ENCODE data around the gene RIPK1.
A peak's percentile ranks its signal among the peaks of the same experiment; 100 is the strongest.

RIPK1 gene

GRCh38 chr6:3162067-3162497, 93.8 kb downstream of the RIPK1 start:
- TF ChIP-seq REST (IDR thresholded peaks at IDR 0.05; ENCODE audit: insufficient replicate concordance, low read depth) (no peak), POLR2AphosphoS5 (IDR thresholded peaks at IDR 0.05; ENCODE audit: low read depth) (no peak), SPI1 (IDR thresholded peaks at IDR 0.05; ENCODE audit: borderline replicate concordance, low read depth) (no peak), CTCF (IDR thresholded peaks at IDR 0.05; ENCODE audit: insufficient read depth, low read length) (no peak)
- Histone ChIP-seq H3K27me3 (ENCODE audit: insufficient read depth, poor library complexity, severe bottlenecking) (peaks cover 48% of the 10 kb centered on the region), H3K4me3 (replicated peaks; ENCODE audit: insufficient read depth, low read length) (no peak overlapping the region), H3K27ac (replicated peaks) (no peak overlapping the region)
- no peak for DNase-seq (ENCODE audit: low read depth in 1 of 2, low spot score in 1 of 2)

- Histone ChIP-seq H3K4me3 (replicated peaks; ENCODE audit: insufficient read depth, low read length) (peak overlapping the region; percentile 60), H3K27ac (replicated peaks) (peak overlapping the region; percentile 49; the same call in 1 of the 2 replicates), H3K27me3 (ENCODE audit: insufficient read depth, poor library complexity, severe bottlenecking) (peaks cover 48% of the 10 kb centered on the region)
- DNase-seq (ENCODE audit: low read depth in 1 of 2, low spot score in 1 of 2): peak; percentile 43 to 62
- TF ChIP-seq REST (IDR thresholded peaks at IDR 0.05; ENCODE audit: insufficient replicate concordance, low read depth) (no peak), GABPA (IDR thresholded peaks at IDR 0.05; ENCODE audit: low read depth) (no peak), POLR2AphosphoS5 (IDR thresholded peaks at IDR 0.05; ENCODE audit: low read depth) (no peak), SPI1 (IDR thresholded peaks at IDR 0.05; ENCODE audit: borderline replicate concordance, low read depth) (no peak), CTCF (IDR thresholded peaks at IDR 0.05; ENCODE audit: insufficient read depth, low read length) (no peak)
These were observed 94.4 kb downstream of the RIPK1 start for GRCh38 chr6:3162565-3163247.

GRCh38 chr6:3163248-3163594, 94.9 kb downstream of the RIPK1 start:
- Histone ChIP-seq H3K27ac (replicated peaks) (no peak overlapping the region), H3K4me3 (replicated peaks; ENCODE audit: insufficient read depth, low read length) (peak overlapping the region; percentile 60), H3K27me3 (ENCODE audit: insufficient read depth, poor library complexity, severe bottlenecking) (peaks cover 47% of the 10 kb centered on the region)
- DNase-seq (ENCODE audit: low read depth in 1 of 2, low spot score in 1 of 2): peak; percentile 38 to 47
- no peak for TF ChIP-seq CTCF (IDR thresholded peaks at IDR 0.05; ENCODE audit: insufficient read depth, low read length)
- no peak for TF ChIP-seq GABPA (IDR thresholded peaks at IDR 0.05; ENCODE audit: low read depth)
- TF ChIP-seq SPI1 (IDR thresholded peaks at IDR 0.05; ENCODE audit: borderline replicate concordance, low read depth): no peak

GRCh38 chr6:3164388-3164787, 96.1 kb downstream of the RIPK1 start:
- H3K27ac ChIP-seq (replicated peaks): no peak overlapping the region
- TF ChIP-seq POLR2AphosphoS5 (IDR thresholded peaks at IDR 0.05; ENCODE audit: low read depth): no peak
- H3K4me3 ChIP-seq (replicated peaks; ENCODE audit: insufficient read depth, low read length): no peak overlapping the region
- no peak for DNase-seq (ENCODE audit: low read depth in 1 of 2, low spot score in 1 of 2)
- H3K27me3 ChIP-seq (ENCODE audit: insufficient read depth, poor library complexity, severe bottlenecking): peaks cover 36% of the 10 kb centered on the region
